Heart left ventricle (tissue), 16 donors: ENCODE results near the gene FAF1. TPM values are rescaled to one million over a fixed set of nuclear protein-coding genes. Genes with fewer than 3 reads are reported as not detected.

Source experiments
- ATAC-seq, 4 donors: fragments of 200-7000 bp; cut with Tn5 transposase; one replicate each; pipeline ENCODE4 v1.9.1; 2020 to 2022; ENCODE audit warnings: moderate library complexity in 4 of 4, mild to moderate bottlenecking in 3 of 4, moderate number of reproducible peaks in 1 of 4
- DNase-seq, 5 donors: peaks; one replicate each; pipeline ENCODE4 v3.0.0-alpha.2; 2020
- H3K27ac ChIP-seq, 12 donors: fragments of 200-600 bp; sonication (generic) in 4 of 12; one replicate each; pipeline versions ENCODE4 v1.5.0 to v1.8.0; 2016 to 2022; ENCODE audit warnings: mild to moderate bottlenecking in 2 of 12
- H3K27me3 ChIP-seq, 9 donors: fragments of 200-600 bp; sonication (generic) in 2 of 9; one replicate each; pipeline versions ENCODE4 v1.5.1 to v1.8.0; 2016 to 2022; ENCODE audit warnings: mild to moderate bottlenecking in 3 of 9
- H3K36me3 ChIP-seq, 9 donors: fragments of 200-600 bp; sonication (generic) in 2 of 9; one replicate each; pipeline versions ENCODE4 v1.5.0 to v1.8.0; 2018 to 2022; ENCODE audit warnings: mild to moderate bottlenecking in 2 of 9
- H3K4me1 ChIP-seq, 12 donors: fragments of 200-600 bp; sonication (generic) in 4 of 12; one replicate each; pipeline versions ENCODE4 v1.5.0 to v1.8.0; 2016 to 2022; ENCODE audit warnings: mild to moderate bottlenecking in 3 of 12
- H3K4me3 ChIP-seq, 12 donors: fragments of 200-600 bp; sonication (generic) in 4 of 12; one replicate each; pipeline versions ENCODE4 v1.5.0 to v1.8.0; 2017 to 2022; ENCODE audit warnings: mild to moderate bottlenecking in 9 of 12, moderate library complexity in 4 of 12
- H3K9me3 ChIP-seq, 12 donors: fragments of 200-600 bp; sonication (generic) in 4 of 12; one replicate each; pipeline versions ENCODE4 v1.5.0 to v1.8.0; 2016 to 2022; ENCODE audit warnings: mild to moderate bottlenecking in 1 of 12
- POLR2A ChIP-seq, 2 donors: fragments of 450-650 bp; IDR thresholded peaks; one replicate each; pipeline ENCODE4 v1.6.1; 2017; ENCODE audit warnings: antibody characterized with exemption in 2 of 2, mild to moderate bottlenecking in 2 of 2, moderate library complexity in 2 of 2
- WGBS, 4 donors: extraction: QIAGEN DNeasy Blood & Tissue Kit in 2 of 4; methylation state at CpG; one replicate each; pipeline versions ENCODE4 v1.1.5 to v1.1.7; 2013 to 2018; 5-methylcytosine and 5-hydroxymethylcytosine counted together
- intact Hi-C, 10 donors: fragments of 100-400 bp; cut with DNase I; formaldehyde crosslinking; loops; one replicate each; pipeline versions ENCODE4 v1.11.1 to v1.14.2; 2022
- polyA plus RNA-seq, 2 donors: library from polyadenylated mRNA; stranded (reverse); fragments of 200-250 nt; gene quantifications; one replicate each; pipeline ENCODE4 v1.2.3, GENCODE V29; 2013
- total RNA-seq, 9 donors: library from RNA; depleted of rRNA in 2 of 9; stranded (reverse); fragments of >200 nt in 2 of 9; fragmentation: NEBNext Ultra II Directional in 3 of 9; extraction: Animal tissue kit (Norgen Biotek cat#: 25700) in 3 of 9; gene quantifications; one replicate each; pipeline versions ENCODE4 v1.1.0 to v1.2.4, GENCODE V29; 2016 to 2023
- TF ChIP-seq, protein P1 (sequence below), 12 donors: fragments of 200-600 bp; sonication (generic) in 4 of 12; IDR thresholded peaks; one replicate each; pipeline versions ENCODE4 v1.5.0 to v1.8.0; 2018 to 2022; ENCODE audit warnings: antibody characterized with exemption in 12 of 12, mild to moderate bottlenecking in 5 of 12
- donor health status: ischemic (EF 13 %, LVEDD 7.1; RV severe dilation, severe dysfunction).
- donor health status: healthy with polysubstance abuse.
- donor health status: DM: no; HTN: yes; CAD: no.
- donor health status: DM: no; HTN: no; CAD: no.
- donor health status: ischemic (EF 25% LVEDD 6.9; RV normal size, moderate dysfunction).
- donor health status: ischemic (EF 25% LVEDD 5.7; RV mildly dilated, moderate dysfunction).
- donor health status: healthy.
- donor health status: DM: yes; HTN: yes; CAD: no.
- donor health status: ischemic (EF 35%, LVEDD 5.7; RV mildly dilated, moderate dysfunction).
- donor health status: nonischemic (EF 11% LVEDD 7.7; RV severe dilation, severe dysfunction).
- donor health status: DM: yes; HTN: yes; CAD: no.
- donor health status: PGD.
- donor health status: ischemic (EF 29% LVEDD 5.4; RV normal size, mild dysfunction).
- donor health status: nonischemic (EF 23%, LVEDD 6.1; RV moderate dilation, normal function).

Gene FAF1
- total and polyA plus RNA-seq, 11 donors = 41.0 to 112 (median 81.3) TPM

DNA sequence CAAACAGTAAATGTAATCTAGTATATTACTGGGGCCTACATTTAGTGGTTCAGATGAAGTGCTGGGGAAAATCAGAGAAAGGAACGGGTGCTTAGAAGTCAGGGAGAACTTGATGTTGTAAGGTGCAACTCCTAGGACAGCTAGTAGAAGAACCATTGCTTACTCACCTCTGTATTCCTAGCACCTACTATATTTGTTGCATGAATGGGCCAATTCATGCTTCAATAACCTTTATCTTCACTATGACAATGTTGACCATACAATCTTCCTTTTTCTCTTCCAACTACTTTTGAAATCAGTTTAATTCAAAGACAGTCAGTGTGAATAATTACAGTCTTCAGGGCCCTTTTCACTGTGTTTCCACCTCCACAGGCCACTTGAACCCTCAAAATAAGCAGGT, 411.8 kb downstream of the FAF1 start:
- ATAC-seq (no peak), DNase-seq (no peak)
- H3K27me3 ChIP-seq = no peaks in the 10 kb centered on the region
- H3K9me3 ChIP-seq = no peaks in the 10 kb centered on the region
- H3K4me1 ChIP-seq = no peaks in the 10 kb centered on the region
- WGBS, 4 donors = 95 to 98% (median 97%) methylated on average over 1 of the region's 1 CpG
- H3K4me3 ChIP-seq = no peak overlapping the region
- no peak for TF ChIP-seq POLR2A (IDR thresholded peaks at IDR 0.05)
- TF ChIP-seq, protein P1, sequence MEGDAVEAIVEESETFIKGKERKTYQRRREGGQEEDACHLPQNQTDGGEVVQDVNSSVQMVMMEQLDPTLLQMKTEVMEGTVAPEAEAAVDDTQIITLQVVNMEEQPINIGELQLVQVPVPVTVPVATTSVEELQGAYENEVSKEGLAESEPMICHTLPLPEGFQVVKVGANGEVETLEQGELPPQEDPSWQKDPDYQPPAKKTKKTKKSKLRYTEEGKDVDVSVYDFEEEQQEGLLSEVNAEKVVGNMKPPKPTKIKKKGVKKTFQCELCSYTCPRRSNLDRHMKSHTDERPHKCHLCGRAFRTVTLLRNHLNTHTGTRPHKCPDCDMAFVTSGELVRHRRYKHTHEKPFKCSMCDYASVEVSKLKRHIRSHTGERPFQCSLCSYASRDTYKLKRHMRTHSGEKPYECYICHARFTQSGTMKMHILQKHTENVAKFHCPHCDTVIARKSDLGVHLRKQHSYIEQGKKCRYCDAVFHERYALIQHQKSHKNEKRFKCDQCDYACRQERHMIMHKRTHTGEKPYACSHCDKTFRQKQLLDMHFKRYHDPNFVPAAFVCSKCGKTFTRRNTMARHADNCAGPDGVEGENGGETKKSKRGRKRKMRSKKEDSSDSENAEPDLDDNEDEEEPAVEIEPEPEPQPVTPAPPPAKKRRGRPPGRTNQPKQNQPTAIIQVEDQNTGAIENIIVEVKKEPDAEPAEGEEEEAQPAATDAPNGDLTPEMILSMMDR (IDR thresholded peaks at IDR 0.05) = no peak
- H3K36me3 ChIP-seq = peaks cover 0 to 13% (median 0%) of the 10 kb centered on the region in 9 donors
- intact Hi-C loops = no loop called here
- no peak overlapping the region for H3K27ac ChIP-seq

DNA sequence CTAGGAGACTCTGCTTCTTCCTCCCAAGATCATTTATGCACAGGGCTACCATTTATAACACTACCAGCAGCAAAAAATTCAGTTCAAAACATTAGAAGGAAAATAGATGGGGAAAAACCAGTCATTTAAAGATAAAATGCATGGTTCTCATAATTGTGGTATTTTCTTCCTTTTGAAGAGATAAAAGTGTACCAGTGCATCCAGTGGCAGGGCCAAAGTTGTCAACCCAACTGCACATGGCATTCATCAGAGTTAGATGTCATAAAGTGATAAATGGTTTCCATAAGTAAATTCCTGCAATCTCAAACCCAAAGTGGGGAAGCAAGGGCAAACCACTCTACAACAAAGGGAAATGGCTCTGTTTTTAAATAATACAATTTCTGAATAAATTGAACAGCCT, 417.7 kb downstream of the FAF1 start:
- TF ChIP-seq, protein P1 (IDR thresholded peaks at IDR 0.05) = no peak
- no peak for TF ChIP-seq POLR2A (IDR thresholded peaks at IDR 0.05)
- Histone ChIP-seq H3K4me1 (no peaks in the 10 kb centered on the region), H3K4me3 (no peak overlapping the region), H3K9me3 (no peaks in the 10 kb centered on the region), H3K27me3 (no peaks in the 10 kb centered on the region), H3K27ac (no peak overlapping the region), H3K36me3 (peaks cover 0 to 19% (median 12%) of the 10 kb centered on the region in 9 donors)
- intact Hi-C loops = no loop called here
- DNase-seq (no peak), ATAC-seq (no peak)

DNA sequence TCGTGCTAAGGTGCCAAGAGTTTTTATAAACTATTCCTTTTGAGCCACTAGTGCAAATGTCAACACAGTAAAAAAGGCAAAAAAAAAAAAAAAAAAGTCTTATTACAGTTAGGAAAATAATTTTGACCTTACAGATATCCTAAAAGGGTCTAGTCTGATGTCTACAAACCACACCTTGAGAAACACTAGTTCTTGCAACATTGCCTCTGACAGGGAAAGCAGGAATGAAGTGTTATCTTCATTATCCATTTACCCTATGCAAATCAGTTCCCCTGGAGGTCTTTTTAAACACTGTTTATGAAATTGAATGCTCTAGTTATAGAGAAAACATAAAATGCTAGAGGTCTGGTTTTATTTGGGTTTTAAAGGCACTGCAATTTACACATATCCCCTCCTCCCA, 421.6 kb downstream of the FAF1 start:
- WGBS, 4 donors = 88 to 97% (median 96%) methylated on average over 1 of the region's 1 CpG
- Histone ChIP-seq H3K4me3 (no peak overlapping the region), H3K4me1 (no peaks in the 10 kb centered on the region), H3K27me3 (no peaks in the 10 kb centered on the region), H3K27ac (no peak overlapping the region), H3K9me3 (no peaks in the 10 kb centered on the region), H3K36me3 (peaks cover 0 to 42% (median 25%) of the 10 kb centered on the region in 9 donors)
- DNase-seq (no peak), ATAC-seq (no peak)
- intact Hi-C loops = no loop called here
- TF ChIP-seq POLR2A (IDR thresholded peaks at IDR 0.05) = no peak
- TF ChIP-seq, protein P1 (IDR thresholded peaks at IDR 0.05) = no peak

DNA sequence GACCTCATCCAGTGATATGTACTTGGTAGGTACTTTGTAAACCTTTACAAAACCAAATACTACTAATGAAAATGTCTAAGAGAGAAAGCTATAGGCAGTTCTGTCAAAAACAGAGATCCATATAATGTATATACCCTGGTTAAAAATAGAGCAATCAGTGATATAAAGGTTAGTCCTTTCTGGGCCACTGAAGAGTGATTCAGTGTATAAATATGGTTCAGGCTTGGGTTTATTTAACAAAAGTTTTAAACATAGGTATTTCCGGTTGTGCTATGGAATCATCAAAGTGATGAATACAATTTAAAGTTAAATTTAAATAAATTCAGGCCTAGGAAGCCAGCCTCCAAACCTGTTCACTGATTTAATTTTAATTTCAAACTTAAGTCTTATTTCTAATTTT, 428.5 kb downstream of the FAF1 start:
- ATAC-seq = no peak
- no peak for TF ChIP-seq POLR2A (IDR thresholded peaks at IDR 0.05)
- TF ChIP-seq, protein P1 (IDR thresholded peaks at IDR 0.05) = no peak
- 95 to 99% (median 97%) methylated on average over 1 of the region's 1 CpG for WGBS, 4 donors
- DNase-seq = no peak
- peaks cover 0 to 58% (median 7%) of the 10 kb centered on the region in 9 donors for H3K36me3 ChIP-seq
- intact Hi-C loops = no loop called here
- no peaks in the 10 kb centered on the region for H3K9me3 ChIP-seq
- H3K27ac ChIP-seq = no peak overlapping the region
- no peak overlapping the region for H3K4me3 ChIP-seq
- H3K27me3 ChIP-seq = no peaks in the 10 kb centered on the region
- H3K4me1 ChIP-seq = no peaks in the 10 kb centered on the region
